Upper lobe of right lung (tissue), 1 donor: ENCODE results near the gene AMMECR1. TPM values are rescaled to one million over a fixed set of nuclear protein-coding genes. Genes with fewer than 3 reads are reported as not detected.

Experiments
- ATAC-seq: fragments of 200-7000 bp; cut with Tn5 transposase; one replicate; pipeline ENCODE4 v1.9.1; 2020; ENCODE audit warnings: mild to moderate bottlenecking, moderate library complexity
- DNase-seq: peaks from one replicate; pipeline ENCODE4 v3.0.0-alpha.2; 2020
- H3K27ac ChIP-seq: fragments of 200-600 bp; one replicate; pipeline ENCODE4 v1.8.0; 2022
- H3K27me3 ChIP-seq: fragments of 200-600 bp; one replicate; pipeline ENCODE4 v1.8.0; 2022; ENCODE audit warnings: mild to moderate bottlenecking
- H3K36me3 ChIP-seq: fragments of 200-600 bp; one replicate; pipeline ENCODE4 v1.8.0; 2022
- H3K4me1 ChIP-seq: fragments of 200-600 bp; one replicate; pipeline ENCODE4 v1.8.0; 2022
- H3K4me3 ChIP-seq: fragments of 200-600 bp; one replicate; pipeline ENCODE4 v1.8.0; 2022; ENCODE audit warnings: mild to moderate bottlenecking
- H3K9me3 ChIP-seq: fragments of 200-600 bp; one replicate; pipeline ENCODE4 v1.8.0; 2022
- CTCF ChIP-seq: fragments of 200-600 bp; IDR thresholded peaks from one replicate; pipeline ENCODE4 v1.8.0; 2022; ENCODE audit warnings: antibody characterized with exemption
- intact Hi-C: fragments of 100-400 bp; cut with DNase I; formaldehyde crosslinking; loops from one replicate; pipeline ENCODE4 v1.11.0; 2022
- total RNA-seq: library from RNA; stranded (reverse); fragmentation: NEBNext Ultra II Directional; extraction: Animal tissue kit (Norgen Biotek cat#: 25700); gene quantifications from one replicate; pipeline ENCODE4 v1.2.1, GENCODE V29; 2021
- donor health status: DM: no; HTN: yes; CAD: no; lungs with severe emphysema.

AMMECR1 gene
- total RNA-seq, 1 donor from 2014 or later, result 6.1 TPM

GRCh38 chrX:110210417-110211139 is 107.3 kb downstream of the AMMECR1 start:
- Histone ChIP-seq H3K4me1 (no peaks in the 10 kb centered on the region), H3K9me3 (no peaks in the 10 kb centered on the region), H3K36me3 (no peaks in the 10 kb centered on the region), H3K27ac (no peak overlapping the region), H3K27me3 (no peaks in the 10 kb centered on the region), H3K4me3 (no peak overlapping the region)
- intact Hi-C loops, result no loop called here
- DNase-seq (no peak), ATAC-seq (no peak)
- no peak for TF ChIP-seq CTCF

- no peak overlapping the region for H3K4me3 ChIP-seq
- H3K27ac ChIP-seq, result no peak overlapping the region
- intact Hi-C loops, result no loop called here
- no peaks in the 10 kb centered on the region for H3K4me1 ChIP-seq
- no peak for DNase-seq
- no peaks in the 10 kb centered on the region for H3K36me3 ChIP-seq
- no peaks in the 10 kb centered on the region for H3K9me3 ChIP-seq
- no peak for ATAC-seq
- TF ChIP-seq CTCF, result no peak
- H3K27me3 ChIP-seq, result no peaks in the 10 kb centered on the region
Measured at GRCh38 chrX:110208092-110208491, 109.8 kb downstream of the AMMECR1 start.

GRCh38 chrX:110204986-110205385 is 112.9 kb downstream of the AMMECR1 start:
- intact Hi-C loops, result no loop called here
- Histone ChIP-seq H3K27me3 (no peaks in the 10 kb centered on the region), H3K27ac (no peak overlapping the region), H3K9me3 (no peaks in the 10 kb centered on the region), H3K36me3 (no peaks in the 10 kb centered on the region), H3K4me3 (no peak overlapping the region), H3K4me1 (no peaks in the 10 kb centered on the region)
- DNase-seq (no peak), ATAC-seq (no peak)
- no peak for TF ChIP-seq CTCF

GRCh38 chrX:110201799-110202198 is 116.1 kb downstream of the AMMECR1 start:
- Histone ChIP-seq H3K27me3 (no peaks in the 10 kb centered on the region), H3K4me3 (no peak overlapping the region), H3K36me3 (no peaks in the 10 kb centered on the region), H3K4me1 (no peaks in the 10 kb centered on the region), H3K27ac (no peak overlapping the region), H3K9me3 (no peaks in the 10 kb centered on the region)
- DNase-seq (no peak), ATAC-seq (no peak)
- intact Hi-C loops, result no loop called here
- no peak for TF ChIP-seq CTCF

- TF ChIP-seq CTCF, result no peak
- H3K4me1 ChIP-seq, result no peaks in the 10 kb centered on the region
- H3K36me3 ChIP-seq, result no peaks in the 10 kb centered on the region
- ATAC-seq (peak; percentile 27), DNase-seq (no peak)
- H3K4me3 ChIP-seq, result no peak overlapping the region
- intact Hi-C loops, result no loop called here
- H3K9me3 ChIP-seq, result no peaks in the 10 kb centered on the region
- no peaks in the 10 kb centered on the region for H3K27me3 ChIP-seq
- no peak overlapping the region for H3K27ac ChIP-seq
Measured at GRCh38 chrX:110194977-110195376, 122.9 kb downstream of the AMMECR1 start.

- no peaks in the 10 kb centered on the region for H3K9me3 ChIP-seq
- ATAC-seq (no peak), DNase-seq (no peak)
- H3K27me3 ChIP-seq, result no peaks in the 10 kb centered on the region
- H3K4me1 ChIP-seq, result no peaks in the 10 kb centered on the region
- TF ChIP-seq CTCF, result no peak
- H3K27ac ChIP-seq, result no peak overlapping the region
- intact Hi-C loops, result no loop called here
- no peaks in the 10 kb centered on the region for H3K36me3 ChIP-seq
- H3K4me3 ChIP-seq, result no peak overlapping the region
Measured at GRCh38 chrX:110192516-110192915, 125.4 kb downstream of the AMMECR1 start.
